22Rv1 (cell line): ENCODE data around the gene ADCY6.

Source experiments
- CTCF ChIP-seq: fragments of 450-650 bp; IDR thresholded peaks from 2 replicates; pipeline ENCODE4 v1.5.1; 2017; ENCODE audit warnings: mild to moderate bottlenecking
- ZFX ChIP-seq: fragments of 450-650 bp; IDR thresholded peaks from 2 replicates; pipeline ENCODE4 v1.6.1; 2017; ENCODE audit warnings: antibody characterized with exemption, borderline replicate concordance

DNA sequence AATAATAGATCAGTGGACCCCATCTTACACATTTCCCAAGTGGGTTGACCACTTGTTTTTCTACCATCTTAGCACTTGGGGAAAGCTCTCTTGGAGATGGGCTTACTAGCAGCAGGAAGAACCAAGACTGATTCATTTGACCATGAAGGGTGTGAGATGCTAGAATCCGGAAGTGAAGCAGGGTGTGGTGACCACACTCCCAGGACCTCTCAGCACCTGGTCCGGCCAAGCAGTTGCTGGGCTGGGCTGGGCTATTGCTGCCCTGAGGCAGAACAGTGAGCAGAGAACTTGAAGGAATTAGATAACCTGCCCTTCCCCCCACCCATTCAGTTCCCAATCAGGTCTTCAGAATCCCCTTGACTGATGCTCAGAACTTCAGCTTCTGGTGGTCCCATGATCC is 24.4 kb downstream of the ADCY6 start:
- TF ChIP-seq CTCF = no peak
- TF ChIP-seq ZFX = no peak
